Measurements from ENCODE around the gene TMPRSS11B.

DNA sequence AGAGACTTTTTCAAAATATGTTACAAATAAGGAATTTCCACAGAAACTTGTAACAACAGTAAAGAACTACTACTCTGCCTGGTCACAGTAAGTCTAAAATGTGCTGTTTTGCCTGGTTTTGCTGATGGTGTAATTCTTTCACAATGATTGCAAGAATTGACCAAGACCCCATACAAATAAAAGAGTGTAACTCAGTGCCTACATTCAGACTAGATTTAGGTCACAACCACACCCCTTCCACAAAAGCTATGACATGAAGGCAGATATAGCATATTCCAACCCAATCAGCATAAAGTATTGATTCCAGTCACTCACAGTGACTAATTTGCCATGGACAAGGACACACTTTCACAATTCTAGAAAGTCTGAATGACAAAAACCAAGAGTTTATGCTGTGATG lies 62.1 kb downstream of the TMPRSS11B start:
- no peak for TF ChIP-seq EP300 (IDR thresholded peaks at IDR 0.05)
- TF ChIP-seq CTCF (IDR thresholded peaks at IDR 0.05) = no peak

All from esophagus muscularis mucosa (tissue), 3 donors.